Duodenal mucosa (tissue), 2 donors: ENCODE results near the gene BPIFB3.
"Not testable (repeated sequence)": the region's sequence is repeated elsewhere in the genome, so short reads cannot be mapped to it uniquely, and the experiment has no call there.

Experiments used
- H3K27ac ChIP-seq: one replicate; pipeline ENCODE4 v1.7.0; 2013; ENCODE audit warnings: low read depth, low read length
- H3K27me3 ChIP-seq, 2 donors: one replicate each; pipeline ENCODE4 v1.7.0; 2013; ENCODE audit warnings: low read length in 2 of 2, control low read depth in 1 of 2; ENCODE audit not compliant: insufficient read depth in 2 of 2, control insufficient read depth in 1 of 2
- H3K36me3 ChIP-seq, 2 donors: one replicate each; pipeline ENCODE4 v1.7.0; 2013; ENCODE audit warnings: low read length in 2 of 2, control low read depth in 1 of 2; ENCODE audit not compliant: insufficient read depth in 2 of 2, control insufficient read depth in 1 of 2
- H3K4me1 ChIP-seq, 2 donors: one replicate each; pipeline ENCODE4 v1.7.0; 2013; ENCODE audit warnings: low read length in 2 of 2, control low read depth in 1 of 2; ENCODE audit not compliant: insufficient read depth in 2 of 2, control insufficient read depth in 1 of 2
- H3K4me3 ChIP-seq, 2 donors: one replicate each; pipeline ENCODE4 v1.7.0; 2013; ENCODE audit warnings: low read length in 2 of 2, low read depth in 1 of 2
- H3K9ac ChIP-seq, 2 donors: one replicate each; pipeline ENCODE4 v1.7.0; 2013; ENCODE audit warnings: low read length in 2 of 2, low read depth in 1 of 2
- H3K9me3 ChIP-seq, 2 donors: one replicate each; pipeline ENCODE4 v1.7.0; 2013; ENCODE audit warnings: low read length in 2 of 2, control low read depth in 1 of 2; ENCODE audit not compliant: control insufficient read depth in 1 of 2

BPIFB3 gene

DNA sequence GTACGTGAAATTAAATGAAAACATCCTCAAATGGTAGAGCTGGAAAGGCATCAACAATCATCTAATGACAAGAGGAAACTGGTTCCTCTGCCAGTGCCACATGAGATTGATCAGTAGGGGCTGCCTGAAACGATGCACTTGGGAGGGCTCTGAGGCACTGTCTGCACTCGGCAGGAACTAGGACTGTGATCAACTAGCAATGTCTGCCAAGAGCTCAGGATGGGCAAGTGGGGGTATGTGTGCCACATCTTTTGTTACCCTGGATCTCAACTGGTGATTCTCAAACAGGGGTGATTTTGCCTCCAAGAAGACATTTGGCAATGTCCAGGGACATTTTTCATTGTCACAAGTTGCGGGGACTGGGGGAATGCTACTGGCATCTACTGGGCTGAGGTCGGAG lies 20.3 kb upstream of the BPIFB3 start:
- Histone ChIP-seq H3K27ac (no peak overlapping the region), H3K4me3 (no peak overlapping the region), H3K27me3 (no peaks in the 10 kb centered on the region), H3K9me3 (no peaks in the 10 kb centered on the region), H3K4me1 (no peaks in the 10 kb centered on the region), H3K36me3 (no peaks in the 10 kb centered on the region), H3K9ac (no peak overlapping the region)

DNA sequence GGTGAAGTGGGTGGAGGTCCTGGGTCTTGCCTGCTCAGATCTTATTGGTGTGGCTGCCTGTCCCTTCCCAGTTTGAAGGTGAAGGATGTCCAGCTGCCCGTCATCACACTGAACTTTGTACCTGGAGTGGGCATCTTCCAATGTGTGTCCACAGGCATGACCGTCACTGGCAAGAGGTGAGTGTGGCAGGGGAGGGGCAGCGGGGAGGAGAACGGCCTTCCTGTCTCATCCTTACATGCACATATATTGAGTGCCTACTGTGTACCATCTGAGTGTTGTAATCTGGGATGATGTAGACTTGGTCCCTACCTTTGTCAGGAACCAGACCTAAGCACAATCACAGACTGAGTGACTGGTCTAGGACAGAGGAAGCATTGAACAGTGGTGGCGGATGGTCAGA lies 19.6 kb upstream of the BPIFB3 start:
- no peaks in the 10 kb centered on the region for H3K9me3 ChIP-seq
- H3K36me3 ChIP-seq: no peaks in the 10 kb centered on the region
- H3K4me1 ChIP-seq: no peaks in the 10 kb centered on the region
- H3K4me3 ChIP-seq: no peak overlapping the region
- H3K27me3 ChIP-seq: no peaks in the 10 kb centered on the region
- no peak overlapping the region for H3K9ac ChIP-seq
- no peak overlapping the region for H3K27ac ChIP-seq

DNA sequence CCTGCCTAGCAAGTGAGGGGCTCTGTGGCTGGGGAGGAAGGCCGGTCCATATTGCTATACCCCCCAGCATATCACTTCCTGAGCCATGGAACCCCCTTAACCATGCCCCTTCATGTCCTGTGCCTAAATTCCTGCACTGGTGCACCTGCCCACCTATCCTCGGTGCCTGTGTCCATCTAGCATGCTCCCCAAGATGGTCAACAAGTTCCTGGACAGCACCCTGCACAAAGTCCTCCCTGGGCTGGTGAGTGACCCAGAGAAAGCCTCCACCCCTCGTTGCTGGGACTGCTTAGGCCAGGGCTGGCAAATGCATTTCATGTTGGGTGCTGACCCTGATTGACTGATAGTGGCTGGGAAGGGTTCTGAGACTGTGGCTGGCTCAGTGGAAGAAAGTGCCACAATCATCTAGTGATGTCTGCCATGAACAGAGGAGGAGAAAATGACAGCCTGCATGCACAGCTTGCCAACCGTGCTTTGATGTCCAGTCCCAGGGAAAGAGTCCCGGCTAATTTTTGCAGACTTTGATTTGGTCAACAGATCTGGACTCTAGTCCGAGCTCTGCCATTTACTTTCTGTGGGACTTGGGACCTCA lies 18.7 kb upstream of the BPIFB3 start:
- H3K9ac ChIP-seq: no peak overlapping the region
- H3K4me3 ChIP-seq: no peak overlapping the region
- no peaks in the 10 kb centered on the region for H3K27me3 ChIP-seq
- H3K36me3 ChIP-seq: no peaks in the 10 kb centered on the region
- H3K4me1 ChIP-seq: no peaks in the 10 kb centered on the region
- no peak overlapping the region for H3K27ac ChIP-seq
- no peaks in the 10 kb centered on the region for H3K9me3 ChIP-seq

DNA sequence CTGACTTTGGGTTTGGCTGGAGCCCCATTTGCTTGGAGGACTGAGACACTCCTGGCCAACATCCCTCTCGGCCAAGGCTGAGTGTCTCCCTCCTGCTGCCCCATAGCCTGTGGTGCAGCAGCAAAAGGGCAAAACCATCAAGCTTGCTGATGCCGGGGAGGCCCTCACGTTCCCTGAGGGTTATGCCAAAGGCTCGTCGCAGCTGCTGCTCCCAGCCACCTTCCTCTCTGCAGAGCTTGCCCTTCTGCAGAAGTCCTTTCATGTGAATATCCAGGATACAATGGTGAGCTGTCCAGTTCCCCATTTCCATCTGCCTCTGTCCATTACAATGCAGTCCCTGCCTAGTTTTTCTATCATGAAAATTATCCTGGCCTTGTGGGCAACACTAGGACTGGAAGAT lies 16.2 kb upstream of the BPIFB3 start:
- Histone ChIP-seq H3K4me3 (no peak overlapping the region), H3K36me3 (no peaks in the 10 kb centered on the region), H3K27ac (no peak overlapping the region), H3K9ac (no peak overlapping the region), H3K4me1 (no peaks in the 10 kb centered on the region), H3K27me3 (no peaks in the 10 kb centered on the region), H3K9me3 (no peaks in the 10 kb centered on the region)

DNA sequence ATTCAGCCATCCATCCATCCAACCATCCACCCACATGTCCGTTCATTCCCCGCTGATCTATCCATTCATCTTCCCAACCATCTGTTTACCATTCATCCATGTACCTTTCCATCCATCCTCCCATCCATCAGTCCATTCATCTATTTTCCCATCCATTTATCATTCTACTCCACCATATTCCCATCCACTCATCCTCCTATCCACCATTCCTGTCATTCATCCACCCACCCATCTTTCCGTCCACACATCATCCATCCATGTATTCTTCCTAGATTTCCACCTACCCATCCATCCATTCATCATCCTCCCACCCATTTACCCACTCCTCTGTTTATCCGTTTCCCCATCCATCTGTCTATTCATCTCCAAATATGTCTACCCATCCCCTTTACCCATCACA lies 15.5 kb upstream of the BPIFB3 start:
- H3K9ac ChIP-seq: no peak overlapping the region
- no peaks in the 10 kb centered on the region for H3K27me3 ChIP-seq
- H3K27ac ChIP-seq: no peak overlapping the region
- H3K4me1 ChIP-seq: no peaks in the 10 kb centered on the region
- H3K4me3 ChIP-seq: no peak overlapping the region
- H3K9me3 ChIP-seq: no peaks in the 10 kb centered on the region
- no peaks in the 10 kb centered on the region for H3K36me3 ChIP-seq

DNA sequence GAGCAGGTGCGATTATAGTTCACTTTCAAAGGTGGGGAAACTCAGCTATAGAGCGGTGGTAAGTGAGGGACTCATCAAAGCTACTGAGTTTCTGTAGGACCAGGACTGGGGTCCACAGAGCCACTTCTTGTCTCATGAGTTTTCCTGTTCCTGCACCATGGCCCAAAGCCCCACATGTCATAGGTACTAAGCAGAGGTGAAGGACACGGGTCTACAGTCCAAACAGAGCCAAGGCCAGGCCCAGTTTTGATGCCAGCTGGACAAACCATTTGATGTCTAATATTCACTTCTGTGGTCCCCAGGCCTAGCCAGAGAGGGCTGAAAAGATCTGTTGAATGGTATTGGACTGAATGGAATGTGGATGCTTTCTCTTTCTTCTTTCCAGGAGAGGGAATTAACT lies 11.3 kb upstream of the BPIFB3 start:
- Histone ChIP-seq H3K9me3 (peaks cover 9 to 10% of the 10 kb centered on the region in 2 donors), H3K36me3 (no peaks in the 10 kb centered on the region), H3K9ac (no peak overlapping the region), H3K27me3 (no peaks in the 10 kb centered on the region), H3K4me3 (no peak overlapping the region), H3K27ac (no peak overlapping the region), H3K4me1 (no peaks in the 10 kb centered on the region)

DNA sequence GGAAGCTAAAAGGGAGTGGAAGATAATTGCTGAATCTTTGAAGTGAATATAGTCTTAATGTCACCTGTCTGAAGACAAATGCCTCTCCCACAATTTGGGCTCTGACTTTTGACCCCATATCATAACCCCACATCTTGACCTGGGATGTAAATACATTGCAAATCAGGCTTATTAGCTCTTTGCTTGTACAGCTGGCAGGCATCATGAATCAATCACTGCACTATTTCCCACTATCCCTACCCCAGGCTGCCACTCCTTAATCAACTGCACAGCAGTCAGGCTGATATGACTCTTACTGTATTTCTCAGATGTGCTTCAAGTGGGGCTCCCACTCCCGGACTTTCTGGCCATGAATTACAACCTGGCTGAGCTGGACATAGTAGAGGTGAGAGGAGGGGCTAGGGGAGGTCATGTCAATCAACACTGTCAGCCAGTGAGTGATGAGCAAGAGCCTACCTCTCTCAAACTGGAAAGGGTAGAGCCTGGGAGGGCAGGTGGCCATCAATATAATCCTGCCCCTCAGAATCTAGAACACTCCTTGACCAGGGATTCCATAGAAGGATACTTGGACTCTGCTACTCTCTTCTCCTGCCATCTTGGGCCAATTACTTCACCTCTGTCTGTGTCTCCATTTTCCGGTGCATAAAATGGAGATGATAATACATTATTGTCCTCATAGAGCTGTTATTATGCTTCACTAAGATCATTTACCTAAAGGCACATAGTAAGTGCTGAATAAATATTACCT lies 10.5 kb upstream of the BPIFB3 start:
- H3K9me3 ChIP-seq: peaks cover 10 to 12% of the 10 kb centered on the region in 2 donors
- no peaks in the 10 kb centered on the region for H3K27me3 ChIP-seq
- H3K4me3 ChIP-seq: no peak overlapping the region
- H3K36me3 ChIP-seq: no peaks in the 10 kb centered on the region
- H3K9ac ChIP-seq: no peak overlapping the region
- H3K27ac ChIP-seq: no peak overlapping the region
- H3K4me1 ChIP-seq: no peaks in the 10 kb centered on the region

DNA sequence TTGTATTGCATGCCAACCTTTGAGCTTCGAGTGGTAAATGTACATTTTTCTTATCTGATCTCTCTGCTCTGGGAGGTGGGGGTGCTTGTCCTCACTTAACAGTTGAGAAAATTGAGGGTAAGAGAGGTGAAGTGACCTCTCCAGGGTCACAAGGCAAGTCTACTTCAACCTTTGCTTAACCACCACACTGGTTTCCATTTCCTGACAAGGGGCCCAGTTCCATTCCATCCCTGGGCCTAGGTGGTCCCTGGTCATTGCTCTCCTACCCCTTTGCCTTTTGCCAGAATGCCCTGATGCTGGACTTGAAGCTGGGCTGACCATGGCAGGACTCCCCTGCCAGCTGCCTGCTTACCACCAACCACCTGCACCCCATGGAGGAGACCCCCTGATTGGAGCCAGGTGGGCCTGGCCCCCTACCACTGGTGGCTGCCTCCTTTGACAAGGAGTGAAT lies 9.9 kb upstream of the BPIFB3 start:
- Histone ChIP-seq H3K9me3 (peaks cover 10 to 12% of the 10 kb centered on the region in 2 donors), H3K27ac (no peak overlapping the region), H3K36me3 (no peaks in the 10 kb centered on the region), H3K27me3 (no peaks in the 10 kb centered on the region), H3K4me3 (no peak overlapping the region), H3K4me1 (no peaks in the 10 kb centered on the region), H3K9ac (no peak overlapping the region)

DNA sequence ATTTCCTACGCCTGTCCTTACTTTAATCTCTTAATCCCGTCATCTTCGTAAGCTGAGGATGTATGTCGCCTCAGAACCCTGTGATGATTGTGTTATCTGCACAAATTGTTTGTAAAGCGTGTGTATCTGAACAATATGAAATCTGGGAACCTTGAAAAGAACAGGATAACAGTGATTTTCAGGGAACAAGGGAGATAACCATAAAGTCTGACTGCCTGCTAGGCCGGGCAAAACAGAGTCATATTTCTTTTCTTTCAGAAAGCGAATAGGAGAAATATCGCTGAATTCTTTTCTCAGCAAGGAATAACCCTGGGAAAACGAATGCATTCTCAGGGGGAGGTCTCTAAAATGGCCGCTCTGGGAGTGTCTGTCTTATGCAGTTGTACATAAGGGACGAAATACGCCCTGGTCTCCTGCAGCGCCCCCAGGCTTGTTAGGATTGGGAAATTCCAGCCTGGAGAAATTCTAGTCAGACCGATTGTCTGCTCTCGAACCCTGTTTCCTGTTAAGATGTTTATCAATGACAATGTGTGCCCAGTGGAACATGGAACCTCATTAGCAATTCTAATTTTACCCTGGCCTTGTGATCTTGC lies 8.5 kb upstream of the BPIFB3 start:
- peaks cover 10 to 12% of the 10 kb centered on the region in 2 donors for H3K9me3 ChIP-seq
- not testable (repeated sequence) for H3K36me3 ChIP-seq, H3K9ac ChIP-seq, H3K27me3 ChIP-seq, H3K4me3 ChIP-seq, H3K4me1 ChIP-seq, H3K27ac ChIP-seq

DNA sequence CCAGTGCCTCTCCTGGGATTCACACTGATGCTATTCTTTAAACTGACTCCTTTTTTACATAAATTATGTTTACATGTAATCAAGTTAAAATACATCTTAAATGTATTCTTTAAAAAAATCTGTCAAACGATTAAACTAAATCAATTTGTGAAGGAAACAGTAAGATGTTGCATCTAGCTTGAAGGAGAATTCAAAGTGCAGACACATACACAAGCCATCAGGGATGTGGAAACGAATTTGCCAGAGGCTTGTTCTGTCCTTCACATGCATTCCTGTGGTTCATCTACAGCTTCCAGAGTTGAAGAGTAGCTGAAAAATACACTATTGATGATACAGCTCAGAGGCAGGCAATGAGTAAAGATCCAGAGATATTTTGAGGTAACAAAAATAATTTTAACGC lies 7.3 kb upstream of the BPIFB3 start:
- H3K27me3 ChIP-seq: no peaks in the 10 kb centered on the region
- H3K9ac ChIP-seq: no peak overlapping the region
- H3K27ac ChIP-seq: no peak overlapping the region
- no peaks in the 10 kb centered on the region for H3K36me3 ChIP-seq
- no peaks in the 10 kb centered on the region for H3K4me1 ChIP-seq
- H3K4me3 ChIP-seq: no peak overlapping the region
- H3K9me3 ChIP-seq: peaks cover 10 to 12% of the 10 kb centered on the region in 2 donors
